HG03060 (cell line): ENCODE data around the gene HID1.
"Not testable (repeated sequence)": the region's sequence is repeated elsewhere in the genome, so short reads cannot be mapped to it uniquely, and the experiment has no call there.

ENCODE experiments used
- ATAC-seq: cut with Tn5 transposase; IDR thresholded peaks from one replicate; pipeline ENCODE4 v1.9.1; 2021; ENCODE audit warnings: low read depth, moderate number of reproducible peaks; ENCODE audit not compliant: unreplicated experiment

HID1 gene

GRCh38 chr17:74971069-74971841 is 1.3 kb downstream of the HID1 start:
- no peak for ATAC-seq

GRCh38 chr17:74970395-74970794 is 2.2 kb downstream of the HID1 start:
- ATAC-seq, result no peak

- ATAC-seq, result not testable (repeated sequence)
These were observed 3.1 kb downstream of the HID1 start for GRCh38 chr17:74969501-74969900.

GRCh38 chr17:74968361-74968780 is 4.2 kb downstream of the HID1 start:
- no peak for ATAC-seq

GRCh38 chr17:74964988-74965622 is 7.5 kb downstream of the HID1 start:
- ATAC-seq, result no peak

- ATAC-seq, result no peak
These were observed 8.3 kb downstream of the HID1 start for GRCh38 chr17:74964246-74964761.

GRCh38 chr17:74963656-74964055 is 8.9 kb downstream of the HID1 start:
- no peak for ATAC-seq

GRCh38 chr17:74962622-74963394 is 9.8 kb downstream of the HID1 start:
- no peak for ATAC-seq

GRCh38 chr17:74961657-74962350 is 10.8 kb downstream of the HID1 start:
- ATAC-seq, result no peak

- no peak for ATAC-seq
These were observed 11.8 kb downstream of the HID1 start for GRCh38 chr17:74960570-74961342.

GRCh38 chr17:74959826-74960515 is 12.6 kb downstream of the HID1 start:
- no peak for ATAC-seq

GRCh38 chr17:74957935-74958740 is 14.4 kb downstream of the HID1 start:
- ATAC-seq, result no peak

- ATAC-seq, result no peak
These were observed 16.5 kb downstream of the HID1 start for GRCh38 chr17:74956093-74956492.

GRCh38 chr17:74954665-74955421 is 17.7 kb downstream of the HID1 start:
- ATAC-seq, result no peak

- no peak for ATAC-seq
These were observed 18.4 kb downstream of the HID1 start for GRCh38 chr17:74954115-74954514.

- no peak for ATAC-seq
These were observed 19.3 kb downstream of the HID1 start for GRCh38 chr17:74953134-74953687.

GRCh38 chr17:74952431-74953133 is 20.0 kb downstream of the HID1 start:
- ATAC-seq, result no peak
